GM19463 (cell line): ENCODE results near the gene GRB14.
"Not testable (repeated sequence)": the region's sequence is repeated elsewhere in the genome, so short reads cannot be mapped to it uniquely, and the experiment has no call there.

Experiments
- ATAC-seq: cut with Tn5 transposase; IDR thresholded peaks from one replicate; pipeline ENCODE4 v1.9.1; 2021; ENCODE audit warnings: mild to moderate bottlenecking, moderate library complexity; ENCODE audit not compliant: unreplicated experiment

The GRB14 gene

DNA sequence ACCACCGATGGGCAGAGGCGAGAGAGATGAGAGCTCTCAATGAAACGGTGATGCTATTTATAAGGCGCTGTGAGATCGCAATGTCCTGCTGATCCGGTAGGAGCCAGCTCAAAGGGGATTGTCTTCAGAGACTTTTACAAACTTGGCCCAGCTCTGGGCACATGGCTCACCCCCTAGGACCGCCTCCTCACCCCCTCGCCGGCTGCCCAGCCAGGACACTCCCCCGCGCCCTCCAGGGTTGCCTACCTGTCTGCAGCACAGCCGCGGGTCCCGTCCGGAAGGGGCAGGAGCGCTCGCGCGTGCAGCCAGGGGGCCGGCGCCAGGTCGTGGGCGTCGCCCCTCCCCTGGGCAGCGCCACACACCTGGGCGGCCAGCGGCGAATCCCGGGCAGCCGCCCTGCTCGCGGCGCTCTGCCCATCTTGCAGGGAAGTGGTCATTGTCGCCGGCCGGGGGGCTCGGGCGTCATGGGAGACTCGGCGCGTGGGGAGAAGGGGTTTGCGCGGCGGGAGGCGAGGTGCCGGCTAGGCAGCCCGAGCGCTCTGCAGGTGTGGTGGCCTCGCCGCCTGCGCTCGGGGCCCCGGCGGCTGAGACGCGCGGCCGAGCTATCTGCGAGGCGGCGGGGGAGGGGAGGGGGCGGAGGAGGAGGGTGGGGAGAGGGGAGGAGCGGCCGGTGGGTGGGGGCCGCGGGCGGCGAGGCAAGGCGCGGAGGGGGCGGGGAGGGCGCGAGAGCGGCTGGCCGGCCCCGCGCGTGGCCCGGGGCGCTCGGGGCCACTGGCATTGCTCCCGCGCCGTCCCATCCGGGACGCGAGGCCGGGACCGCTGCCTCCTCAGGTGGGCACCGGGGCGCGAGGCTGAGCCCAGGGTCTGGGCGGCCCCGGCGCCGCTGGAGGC is at the start of gene GRB14:
Gene GRB14, minus strand, starts transcription at position 610 of the 891 bp plus-strand sequence. Its CDS starts 173 bp downstream, at position 437.
- ATAC-seq: no peak

- no peak for ATAC-seq
Observed at GRCh38 chr2:164669291-164669690, 48.0 kb upstream of the GRB14 start.

DNA sequence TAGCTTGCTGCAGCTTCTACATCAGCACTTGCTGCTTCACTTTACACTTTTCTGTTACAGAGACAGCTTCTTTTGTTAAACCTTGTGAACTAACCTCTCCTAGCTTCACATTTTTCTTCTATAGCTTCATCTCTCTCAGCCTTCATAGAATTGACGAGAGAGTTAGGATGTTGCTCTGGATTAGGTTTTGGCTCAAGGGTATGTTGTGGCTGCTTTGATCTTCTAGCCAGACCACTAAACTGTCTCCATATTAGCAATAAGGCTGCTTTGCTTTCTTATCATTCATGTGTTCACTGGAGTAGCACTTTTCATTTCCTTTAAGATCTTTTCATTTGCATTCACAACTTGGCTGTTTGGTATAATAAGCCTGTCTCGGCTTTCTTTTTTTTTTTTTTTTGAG is 46.3 kb upstream of the GRB14 start:
- ATAC-seq: no peak

DNA sequence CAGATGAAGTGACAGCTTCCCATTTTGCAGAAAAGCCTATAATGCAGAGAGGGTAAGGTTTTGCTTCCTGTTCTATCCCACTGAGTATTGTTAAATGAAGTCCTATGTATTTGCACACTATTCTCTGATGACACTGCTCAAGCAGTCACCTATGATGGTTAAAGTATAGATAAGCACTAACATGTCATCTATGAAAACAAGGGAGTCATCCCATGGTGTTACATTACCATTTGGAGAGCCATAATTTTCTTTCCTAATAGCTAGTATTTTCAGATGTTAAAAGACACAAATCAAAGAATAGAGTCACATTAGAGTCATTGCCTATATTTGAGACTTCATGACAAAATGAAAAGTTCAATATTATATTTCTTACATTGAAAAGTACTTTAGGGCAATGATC is 42.8 kb upstream of the GRB14 start:
- ATAC-seq: no peak

GRCh38 chr2:164662868-164663631 is 41.8 kb upstream of the GRB14 start:
- ATAC-seq: no peak

GRCh38 chr2:164662066-164662465 is 40.8 kb upstream of the GRB14 start:
- no peak for ATAC-seq

DNA sequence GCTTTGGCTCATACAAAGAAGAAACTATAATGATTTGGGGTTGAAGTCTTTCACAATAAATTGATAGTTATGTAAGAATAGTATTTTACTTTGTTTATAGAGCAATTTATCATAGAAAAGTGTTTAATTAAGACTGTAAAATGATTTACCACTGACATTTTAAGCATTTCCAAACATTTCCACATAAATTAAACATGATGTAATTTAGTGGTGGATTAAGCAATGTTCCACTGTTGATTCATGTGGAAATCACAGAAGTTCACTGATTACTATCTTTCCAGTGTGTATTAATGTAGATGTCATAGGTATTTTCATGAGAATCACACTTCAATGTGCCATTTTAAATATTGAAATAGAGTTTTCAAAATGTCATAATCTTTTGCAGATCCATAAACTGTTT is 40.1 kb upstream of the GRB14 start:
- no peak for ATAC-seq

- ATAC-seq: no peak
Observed at GRCh38 chr2:164657129-164657528, 35.8 kb upstream of the GRB14 start.

GRCh38 chr2:164655750-164656149 is 34.5 kb upstream of the GRB14 start:
- no peak for ATAC-seq

DNA sequence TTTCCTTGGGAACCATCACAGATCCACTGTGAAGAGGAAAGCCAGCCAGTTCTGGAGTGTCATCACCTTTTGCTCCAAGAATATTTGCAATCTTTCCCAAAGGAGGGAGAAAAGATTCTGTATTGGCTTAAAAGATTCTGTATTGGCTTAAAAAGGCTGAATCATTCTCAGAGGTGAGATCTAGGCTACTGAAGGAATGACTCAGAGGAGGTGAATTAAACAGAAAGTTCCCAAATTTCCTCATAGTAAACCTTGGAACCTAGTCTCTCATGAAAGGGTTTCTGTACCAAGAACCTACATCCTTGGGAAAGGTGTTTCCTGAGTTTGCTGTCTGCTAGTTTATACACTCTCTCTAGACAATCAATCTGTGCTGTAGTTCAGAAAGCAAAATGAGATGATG is 34.1 kb upstream of the GRB14 start:
- no peak for ATAC-seq

GRCh38 chr2:164651361-164651760 is 30.1 kb upstream of the GRB14 start:
- ATAC-seq: no peak

GRCh38 chr2:164644036-164644700 is 22.9 kb upstream of the GRB14 start:
- no peak for ATAC-seq

GRCh38 chr2:164642946-164643555 is 21.8 kb upstream of the GRB14 start:
- no peak for ATAC-seq

DNA sequence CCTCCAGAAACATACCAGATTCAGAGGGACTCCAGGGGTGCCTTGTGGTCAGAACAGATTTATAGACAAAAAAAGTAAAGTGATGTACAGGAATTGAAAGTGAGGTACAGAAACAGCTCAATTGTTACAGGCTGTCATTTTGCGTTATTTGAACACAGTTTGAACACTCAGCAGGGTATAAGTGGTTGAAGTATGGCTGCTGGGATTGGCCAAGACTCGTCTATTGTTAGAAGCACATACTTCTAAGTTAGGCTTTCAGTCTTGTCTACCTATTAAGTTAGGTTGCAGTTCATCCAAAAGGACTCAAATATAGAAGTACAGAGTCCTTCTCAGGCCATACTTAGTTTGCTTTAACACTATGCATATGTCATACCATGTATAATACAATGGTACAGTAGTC is 21.0 kb upstream of the GRB14 start:
- ATAC-seq: no peak

DNA sequence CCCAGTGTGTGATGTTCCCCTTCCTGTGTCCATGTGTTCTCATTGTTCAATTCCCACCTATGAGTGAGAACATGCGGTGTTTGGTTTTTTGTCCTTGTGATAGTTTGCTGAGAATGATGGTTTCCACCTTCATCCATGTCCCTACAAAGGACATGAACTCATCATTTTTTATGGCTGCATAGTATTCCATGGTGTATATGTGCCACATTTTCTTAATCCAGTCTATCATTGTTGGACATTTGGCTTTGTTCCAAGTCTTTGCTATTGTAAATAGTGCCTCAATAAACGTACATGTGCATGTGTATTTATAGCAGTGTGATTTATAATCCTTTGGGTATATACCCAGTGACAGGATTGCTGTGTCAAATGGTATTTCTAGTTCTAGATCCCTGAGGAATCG is 7.0 kb upstream of the GRB14 start:
- not testable (repeated sequence) for ATAC-seq

- ATAC-seq: no peak
Observed at GRCh38 chr2:164625378-164625971, 4.2 kb upstream of the GRB14 start.

- ATAC-seq: no peak
Observed at GRCh38 chr2:164624316-164624715, 3.0 kb upstream of the GRB14 start.

DNA sequence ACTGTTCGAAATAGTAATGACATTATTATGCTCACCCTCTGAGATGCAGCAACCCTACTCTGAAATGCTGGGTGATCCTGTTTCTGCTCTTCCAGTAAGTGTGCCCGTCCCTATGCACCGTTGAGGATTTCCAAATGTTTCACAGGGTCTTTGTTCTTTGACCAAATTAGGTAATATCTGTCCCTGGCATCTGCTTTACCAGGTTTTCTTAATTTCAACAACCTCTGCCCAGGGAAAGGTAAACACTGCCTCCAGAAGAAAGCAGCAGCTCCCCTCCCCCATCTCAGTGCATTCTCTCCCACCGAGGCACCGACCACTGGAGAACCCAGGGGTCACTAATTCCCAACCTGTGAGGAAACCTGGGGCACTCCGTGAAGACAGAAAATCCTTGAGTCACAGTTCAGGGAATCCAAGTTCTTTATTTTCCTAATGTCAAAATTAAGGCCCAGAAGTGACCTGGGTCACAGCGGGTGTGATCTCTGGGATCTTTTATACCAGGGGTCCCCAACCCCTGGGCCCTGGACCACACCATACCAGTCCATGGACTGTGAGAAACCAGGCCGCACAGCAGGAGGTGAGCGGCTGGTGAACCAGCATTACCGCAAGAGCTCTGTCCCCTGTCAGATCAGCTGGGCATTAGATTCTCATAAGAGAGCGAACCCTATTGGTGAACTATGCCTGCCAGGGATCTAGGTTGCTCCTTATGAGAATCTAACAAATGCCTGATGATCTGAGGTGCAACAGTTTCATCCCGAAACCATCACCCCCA is 1.2 kb upstream of the GRB14 start:
- ATAC-seq: no peak

DNA sequence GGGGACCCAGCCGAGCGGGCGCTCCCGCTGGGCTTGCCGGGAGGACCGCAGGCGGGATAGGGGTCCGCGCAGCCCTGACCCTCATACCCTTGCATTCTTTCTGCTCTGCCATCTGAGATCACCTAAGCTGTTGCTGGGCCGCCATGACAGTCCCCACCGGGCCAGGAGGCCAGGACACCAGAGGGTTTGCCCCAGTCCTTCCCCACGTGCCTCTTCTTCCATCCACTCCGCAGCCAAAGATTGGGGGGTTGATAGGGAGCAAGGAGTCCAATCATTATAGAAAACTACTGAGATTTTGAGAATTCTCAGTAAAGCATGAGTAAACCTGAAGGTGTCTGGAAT is 453 bp upstream of the GRB14 start:
- ATAC-seq: no peak

DNA sequence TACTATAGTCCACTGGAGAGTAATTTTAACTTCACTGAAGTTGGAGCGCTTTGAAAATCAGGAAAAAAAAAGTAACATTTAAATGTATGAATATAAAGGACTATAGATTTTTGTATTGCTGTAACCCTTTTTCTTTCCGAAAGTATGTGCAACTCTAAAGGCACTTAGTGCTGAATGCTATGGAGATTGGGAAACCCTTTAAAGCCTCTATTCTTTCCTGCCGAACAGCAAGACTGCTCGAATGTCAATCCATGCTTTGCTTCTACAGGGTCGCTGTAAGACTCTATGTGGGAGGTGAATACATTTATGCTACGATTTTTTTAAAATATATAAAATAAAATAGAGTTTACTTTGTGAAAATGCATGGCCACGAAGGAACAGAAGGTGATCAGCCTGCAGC is 825 bp downstream of the GRB14 start:
- ATAC-seq: no peak
